PC-3 (cell line): ENCODE data around the gene KANSL1L. TPM values are rescaled to one million over a fixed set of nuclear protein-coding genes. Genes with fewer than 3 reads are reported as not detected.

Experiments
- ATAC-seq: fragments of 200-7000 bp; cut with Tn5 transposase; 2 replicates; pipeline ENCODE4 v1.9.1; 2020; ENCODE audit warnings: mild to moderate bottlenecking, moderate library complexity
- BruUV-seq: library from RNA; stranded (reverse); fragments of 400-500 nt; replicated peaks from 2 replicates; lab custom pipeline; 2021; lab: Mats Ljungman, UMichigan
- CTCF ChIA-PET: fragments of 300-600 bp; sonication (Branson Sonifier 250); formaldehyde crosslinking; loops from one replicate; lab custom pipeline; 2022; ENCODE audit warnings: antibody characterized with exemption; lab: Charles Lee
- POLR2A ChIA-PET: fragments of 300-600 bp; sonication (Branson Sonifier 250); formaldehyde crosslinking; loops from one replicate; lab custom pipeline; 2022; ENCODE audit warnings: antibody characterized with exemption; ENCODE audit not compliant: unreplicated experiment; lab: Charles Lee
- DNase-seq: peaks from one replicate; pipeline ENCODE4 v3.0.0-alpha.2; 2015
- H2AFZ ChIP-seq: fragments of 300-600 bp; sonication (generic); 2 replicates; pipeline ENCODE4 v1.6.0; 2016; ENCODE audit warnings: antibody characterized with exemption, low read length
- H3F3A ChIP-seq: fragments of 300-600 bp; sonication (generic); one replicate; pipeline ENCODE4 v1.6.0; 2017; ENCODE audit warnings: antibody characterized with exemption, low read length, control low read depth, mild to moderate bottlenecking; ENCODE audit not compliant: unreplicated experiment
- H3K27ac ChIP-seq: fragments of 300-600 bp; sonication (generic); 2 replicates; pipeline ENCODE4 v1.5.1; 2016; ENCODE audit warnings: mild to moderate bottlenecking, low read length
- H3K27me3 ChIP-seq: fragments of 300-600 bp; sonication (generic); 2 replicates; pipeline ENCODE4 v1.6.1; 2016; ENCODE audit warnings: low read length, mixed read lengths
- H3K36me3 ChIP-seq: fragments of 300-600 bp; sonication (generic); 2 replicates; pipeline ENCODE4 v1.6.1; 2016; ENCODE audit warnings: low read depth, mixed run types, low read length, mixed read lengths
- H3K4me1 ChIP-seq: fragments of 300-600 bp; sonication (generic); 2 replicates; pipeline ENCODE4 v1.5.1; 2016; ENCODE audit warnings: low read length; ENCODE audit not compliant: insufficient read depth
- H3K4me2 ChIP-seq: fragments of 300-600 bp; sonication (generic); 2 replicates; pipeline ENCODE4 v1.6.0; 2016; ENCODE audit warnings: low read length
- H3K4me3 ChIP-seq: fragments of 300-600 bp; sonication (generic); 2 replicates; pipeline ENCODE4 v1.5.1; 2016; ENCODE audit warnings: mild to moderate bottlenecking, low read length, mixed read lengths
- H3K79me2 ChIP-seq: fragments of 300-600 bp; sonication (generic); 2 replicates; pipeline ENCODE4 v1.6.1; 2017; ENCODE audit warnings: low read length, mixed read lengths
- H3K9ac ChIP-seq: fragments of 300-600 bp; sonication (generic); 2 replicates; pipeline ENCODE4 v1.6.0; 2016; ENCODE audit warnings: mild to moderate bottlenecking, low read length
- H3K9me2 ChIP-seq: fragments of 300-600 bp; sonication (generic); replicated peaks from 2 replicates; pipeline ENCODE4 v1.6.1; 2016; ENCODE audit warnings: mixed run types, low read length, mixed read lengths
- H3K9me3 ChIP-seq: fragments of 300-600 bp; sonication (generic); 2 replicates; pipeline ENCODE4 v1.6.1; 2016; ENCODE audit warnings: low read length, mixed read lengths
- H4K20me1 ChIP-seq: fragments of 300-600 bp; sonication (generic); 2 replicates; pipeline ENCODE4 v1.6.1; 2016; ENCODE audit warnings: low read length, mixed read lengths
- CTCF ChIP-seq: fragments of 300-600 bp; sonication (generic); conservative IDR thresholded peaks from 2 replicates; pipeline ENCODE4 v1.5.1; 2017; ENCODE audit warnings: antibody characterized with exemption, low read depth, mild to moderate bottlenecking, low read length
- EZH2 ChIP-seq: fragments of 300-600 bp; sonication (generic); IDR thresholded peaks from one replicate; pipeline ENCODE4 v1.6.1; 2017; ENCODE audit warnings: antibody characterized with exemption, mild to moderate bottlenecking, low read length; ENCODE audit not compliant: unreplicated experiment
- EZH2phosphoT487 ChIP-seq: fragments of 300-600 bp; sonication (generic); IDR thresholded peaks from 2 replicates; pipeline ENCODE4 v1.6.1; 2018; ENCODE audit warnings: mild to moderate bottlenecking, antibody characterized with exemption, low read length, borderline replicate concordance
- intact Hi-C: fragments of 100-400 bp; cut with micrococcal nuclease; formaldehyde crosslinking; loops from 2 replicates; pipeline ENCODE4 v1.9.0; 2023
- total RNA-seq: library from RNA; depleted of rRNA; stranded (reverse); fragments of >200 nt; gene quantifications from 2 replicates; pipeline ENCODE4 v1.2.3, GENCODE V29; 2014

The KANSL1L gene
- total RNA-seq, 1 experiment from 2014 or later, result 2.3 TPM

- BruUV-seq, result no TSS peak
These were observed 78.4 kb downstream of the KANSL1L start for GRCh38 chr2:210092791-210093190.

GRCh38 chr2:210086930-210087329, 84.3 kb downstream of the KANSL1L start:
- intact Hi-C loops, result loop anchor here (5.0 kb wide), 1 partner anchor 85 kb away; the partner anchor contains the start of gene KANSL1L
- H3K4me1 ChIP-seq, result 0 out of 2 replicates have a peak, but pooled peaks cover 3% of the 10 kb centered on the region
- H3K36me3 ChIP-seq, result no peaks in the 10 kb centered on the region
- no peak overlapping the region for H3K27ac ChIP-seq
- TF ChIP-seq EZH2phosphoT487, result no peak
- TF ChIP-seq EZH2, result no peak
- no peak for TF ChIP-seq CTCF
- H3K79me2 ChIP-seq, result no peaks in the 10 kb centered on the region
- DNase-seq, result no peak
- no peak overlapping the region for H3K4me3 ChIP-seq
- no peaks in the 10 kb centered on the region for H4K20me1 ChIP-seq
- H3F3A ChIP-seq, result no peaks in the 10 kb centered on the region
- H3K9me3 ChIP-seq, result no peaks in the 10 kb centered on the region
- no TSS peak for BruUV-seq
- no peak for ATAC-seq
- no peaks in the 10 kb centered on the region for H3K27me3 ChIP-seq
- H3K9me2 ChIP-seq, result no peaks in the 10 kb centered on the region
- no peak overlapping the region for H3K9ac ChIP-seq
- POLR2A ChIA-PET, result no interaction called here
- CTCF ChIA-PET, result interaction anchor here (1.0 kb wide), 1 partner anchor 14 kb away, joined by 4 read pairs; no protein-coding TSS in a partner anchor
- H2AFZ ChIP-seq, result no peak overlapping the region
- H3K4me2 ChIP-seq, result no peak overlapping the region

More at GRCh38 chr2:210092791-210093190, 78.4 kb downstream of the KANSL1L start:
- TF ChIP-seq EZH2, result no peak
- no peak for TF ChIP-seq EZH2phosphoT487
- TF ChIP-seq CTCF, result no peak; the same call in 1 of the 2 replicates
- Histone ChIP-seq H3K36me3 (no peaks in the 10 kb centered on the region), H3K27ac (no peak overlapping the region), H3K27me3 (no peaks in the 10 kb centered on the region), H3K9me3 (no peaks in the 10 kb centered on the region), H4K20me1 (no peaks in the 10 kb centered on the region), H3K4me2 (no peak overlapping the region), H3K4me1 (no peaks in the 10 kb centered on the region), H3K9me2 (no peaks in the 10 kb centered on the region), H3F3A (no peaks in the 10 kb centered on the region), H3K9ac (no peak overlapping the region), H2AFZ (no peak overlapping the region), H3K4me3 (no peak overlapping the region), H3K79me2 (no peaks in the 10 kb centered on the region)
- ATAC-seq, result no peak
- ChIA-PET CTCF (no interaction called here), POLR2A (no interaction called here)
- DNase-seq, result no peak
- intact Hi-C loops, result no loop called here

GRCh38 chr2:210086292-210086691, 84.9 kb downstream of the KANSL1L start:
- DNase-seq, result peak; percentile 8
- intact Hi-C loops, result loop anchor here (5.0 kb wide), 1 partner anchor 86 kb away; the partner anchor contains the start of gene KANSL1L
- BruUV-seq, result no TSS peak
- ATAC-seq, result no peak
- no peak overlapping the region for H3K4me3 ChIP-seq
- H3K27me3 ChIP-seq, result no peaks in the 10 kb centered on the region
- no peak for TF ChIP-seq EZH2phosphoT487
- TF ChIP-seq CTCF, result no peak
- no peak for TF ChIP-seq EZH2
- no peaks in the 10 kb centered on the region for H3K9me2 ChIP-seq
- H3K9ac ChIP-seq, result no peak overlapping the region
- no peaks in the 10 kb centered on the region for H3K79me2 ChIP-seq
- 0 out of 2 replicates have a peak, but pooled peaks cover 3% of the 10 kb centered on the region for H3K4me1 ChIP-seq
- no peaks in the 10 kb centered on the region for H3K36me3 ChIP-seq
- H4K20me1 ChIP-seq, result no peaks in the 10 kb centered on the region
- no peaks in the 10 kb centered on the region for H3F3A ChIP-seq
- H3K4me2 ChIP-seq, result no peak overlapping the region
- no peak overlapping the region for H2AFZ ChIP-seq
- ChIA-PET POLR2A (no interaction called here), CTCF (interaction anchor here (0.6 to 1.0 kb wide), 2 partner anchors 13 to 455 kb away, joined by 4 read pairs; no protein-coding TSS in a partner anchor)
- no peaks in the 10 kb centered on the region for H3K9me3 ChIP-seq
- H3K27ac ChIP-seq, result no peak overlapping the region
